ENCODE measurements around the gene KIFC1. TPM values are rescaled to one million over a fixed set of nuclear protein-coding genes. Genes with fewer than 3 reads are reported as not detected.

The KIFC1 gene
- polyA plus RNA-seq, 1 of the 3 experiments (the other 2 are of a cell fraction): 35.9 TPM

DNA sequence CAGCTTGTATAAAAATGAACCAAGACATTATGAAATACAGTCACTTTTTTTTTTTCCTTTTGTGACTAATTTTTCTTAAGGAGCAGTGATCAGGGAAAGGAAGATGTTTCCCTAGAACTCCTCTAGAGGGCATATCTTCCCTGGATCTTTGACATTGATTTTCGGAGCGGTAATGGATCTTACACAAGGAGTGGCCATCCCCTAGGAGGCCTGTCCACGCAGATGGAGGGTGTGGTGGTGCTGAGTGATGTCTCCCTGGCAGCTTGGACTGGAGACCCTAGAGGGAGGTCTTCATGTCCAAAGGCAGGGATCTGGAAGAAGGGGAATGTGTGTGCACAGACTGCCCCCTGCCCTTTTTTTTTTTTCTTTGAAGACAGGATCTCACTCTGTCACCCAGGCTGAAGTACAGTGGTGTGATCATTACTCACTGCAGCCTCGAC lies 7.0 kb upstream of the KIFC1 start:
- Histone ChIP-seq H3K4me2 (no peak overlapping the region), H3K9me2 (no peaks in the 10 kb centered on the region), H2AFZ (ENCODE audit: low read depth) (no peak overlapping the region), H3K4me1 (ENCODE audit: control insufficient read depth in 1 of 2, insufficient read depth in 2 of 2, low read depth in 1 of 2, low read length in 1 of 2) (no peaks in the 10 kb centered on the region), H3K27me3 (ENCODE audit: insufficient read depth) (no peaks in the 10 kb centered on the region), H3K79me2 (ENCODE audit: insufficient read depth) (no peaks in the 10 kb centered on the region), H3K9me3 (no peaks in the 10 kb centered on the region), H3K4me3 (ENCODE audit: low read depth in 2 of 2, low read length in 1 of 2) (no peak overlapping the region), H4K20me1 (ENCODE audit: insufficient read depth) (no peaks in the 10 kb centered on the region), H3K9ac (no peak overlapping the region), H3K27ac (ENCODE audit: low read depth in 2 of 2, low read length in 1 of 2) (no peak overlapping the region), H3K36me3 (replicated peaks in 1 of 2; ENCODE audit: control insufficient read depth in 1 of 2, insufficient read depth in 2 of 2, low read length in 1 of 2) (no peaks in the 10 kb centered on the region), H3F3A (replicated peaks; ENCODE audit: insufficient read depth) (no peaks in the 10 kb centered on the region)
- POLR2A ChIA-PET: no interaction called here
- CTCF ChIA-PET: interaction anchor here (1.3 to 1.4 kb wide), 2 partner anchors 10 to 18 kb away, joined by 3 to 4 read pairs; no protein-coding TSS in a partner anchor
- TF ChIP-seq EZH2phosphoT487 (IDR thresholded peaks at IDR 0.05; ENCODE audit: borderline replicate concordance, low read depth) (no peak), RAD21 (IDR thresholded peaks at IDR 0.05; ENCODE audit: low read length) (0 out of 2 replicates have a peak, but pooled peaks have one; percentile 18)
- TF ChIP-seq, protein P1, sequence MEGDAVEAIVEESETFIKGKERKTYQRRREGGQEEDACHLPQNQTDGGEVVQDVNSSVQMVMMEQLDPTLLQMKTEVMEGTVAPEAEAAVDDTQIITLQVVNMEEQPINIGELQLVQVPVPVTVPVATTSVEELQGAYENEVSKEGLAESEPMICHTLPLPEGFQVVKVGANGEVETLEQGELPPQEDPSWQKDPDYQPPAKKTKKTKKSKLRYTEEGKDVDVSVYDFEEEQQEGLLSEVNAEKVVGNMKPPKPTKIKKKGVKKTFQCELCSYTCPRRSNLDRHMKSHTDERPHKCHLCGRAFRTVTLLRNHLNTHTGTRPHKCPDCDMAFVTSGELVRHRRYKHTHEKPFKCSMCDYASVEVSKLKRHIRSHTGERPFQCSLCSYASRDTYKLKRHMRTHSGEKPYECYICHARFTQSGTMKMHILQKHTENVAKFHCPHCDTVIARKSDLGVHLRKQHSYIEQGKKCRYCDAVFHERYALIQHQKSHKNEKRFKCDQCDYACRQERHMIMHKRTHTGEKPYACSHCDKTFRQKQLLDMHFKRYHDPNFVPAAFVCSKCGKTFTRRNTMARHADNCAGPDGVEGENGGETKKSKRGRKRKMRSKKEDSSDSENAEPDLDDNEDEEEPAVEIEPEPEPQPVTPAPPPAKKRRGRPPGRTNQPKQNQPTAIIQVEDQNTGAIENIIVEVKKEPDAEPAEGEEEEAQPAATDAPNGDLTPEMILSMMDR (IDR thresholded peaks at IDR 0.05): peak; percentile 54
- DNase-seq: no peak
- WGBS (ENCODE audit: low lambda C conversion rate): 59% methylated on average over 4 of the region's 4 CpGs

DNA sequence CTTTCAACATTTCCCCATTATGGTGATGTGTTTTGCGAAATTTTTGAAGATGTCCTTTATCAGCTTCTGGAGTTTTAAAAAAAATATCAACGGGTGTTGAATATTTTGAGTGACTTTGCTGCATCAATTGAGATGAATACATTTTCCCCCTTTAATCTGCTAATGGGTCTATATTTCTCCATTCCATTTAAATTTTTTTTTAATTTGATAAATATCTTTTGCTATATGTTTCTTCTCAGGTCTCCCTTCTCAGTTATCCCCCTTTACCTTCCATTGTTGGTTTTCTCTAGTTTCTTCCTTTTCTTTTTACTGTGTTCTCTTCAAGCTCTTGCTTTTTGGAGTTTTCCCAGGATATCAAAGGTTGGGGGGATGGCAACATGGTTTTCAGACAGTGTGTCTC lies 1.4 kb upstream of the KIFC1 start:
- Histone ChIP-seq H3K27me3 (ENCODE audit: insufficient read depth) (no peaks in the 10 kb centered on the region), H3K27ac (ENCODE audit: low read depth in 2 of 2, low read length in 1 of 2) (peak overlapping the region in 1 of 2 experiments; percentile 87; a peak in 1 of 4 replicates), H3K4me2 (no peak overlapping the region), H3F3A (replicated peaks; ENCODE audit: insufficient read depth) (peaks cover 5% of the 10 kb centered on the region), H3K4me1 (ENCODE audit: control insufficient read depth in 1 of 2, insufficient read depth in 2 of 2, low read depth in 1 of 2, low read length in 1 of 2) (peaks cover 0 to 16% of the 10 kb centered on the region in 2 experiments; a peak in 3 of 4 replicates), H3K9me2 (no peaks in the 10 kb centered on the region), H3K36me3 (replicated peaks in 1 of 2; ENCODE audit: control insufficient read depth in 1 of 2, insufficient read depth in 2 of 2, low read length in 1 of 2) (no peaks in the 10 kb centered on the region), H3K79me2 (ENCODE audit: insufficient read depth) (peaks cover 36% of the 10 kb centered on the region), H3K9ac (no peak overlapping the region), H2AFZ (ENCODE audit: low read depth) (no peak overlapping the region; the same call in 1 of the 2 replicates), H3K9me3 (no peaks in the 10 kb centered on the region), H3K4me3 (ENCODE audit: low read depth in 2 of 2, low read length in 1 of 2) (no peak overlapping the region), H4K20me1 (ENCODE audit: insufficient read depth) (peaks cover 4% of the 10 kb centered on the region; the same call in 1 of the 2 replicates)
- CTCF ChIA-PET: interaction anchor here (0.8 to 2.5 kb wide), 13 partner anchors 11 to 141 kb away, joined by 3 to 22 read pairs (median 5); partner anchors contain the start of genes CUTA and PHF1
- WGBS (ENCODE audit: low lambda C conversion rate): 85% methylated on average over 2 of the region's 2 CpGs
- DNase-seq: no peak
- POLR2A ChIA-PET: no interaction called here
- TF ChIP-seq SIN3A (IDR thresholded peaks at IDR 0.05; ENCODE audit: borderline replicate concordance, low read depth, low read length) (no peak), EZH2phosphoT487 (IDR thresholded peaks at IDR 0.05; ENCODE audit: borderline replicate concordance, low read depth) (no peak), RCOR1 (IDR thresholded peaks at IDR 0.05; ENCODE audit: low read length) (no peak), CHD2 (IDR thresholded peaks at IDR 0.05; ENCODE audit: low read length, partially characterized antibody) (no peak), TCF12 (IDR thresholded peaks at IDR 0.05) (no peak), TEAD4 (IDR thresholded peaks at IDR 0.05; ENCODE audit: borderline replicate concordance, insufficient read depth) (no peak), JUND (IDR thresholded peaks at IDR 0.05) (no peak), SMC3 (IDR thresholded peaks at IDR 0.05; ENCODE audit: low read depth, low read length) (no peak), YY1 (IDR thresholded peaks at IDR 0.05; ENCODE audit: low read depth) (no peak), FOXM1 (IDR thresholded peaks at IDR 0.05; ENCODE audit: low read depth) (no peak), GABPA (IDR thresholded peaks at IDR 0.05; ENCODE audit: low read depth) (no peak)
- TF ChIP-seq, protein P2, sequence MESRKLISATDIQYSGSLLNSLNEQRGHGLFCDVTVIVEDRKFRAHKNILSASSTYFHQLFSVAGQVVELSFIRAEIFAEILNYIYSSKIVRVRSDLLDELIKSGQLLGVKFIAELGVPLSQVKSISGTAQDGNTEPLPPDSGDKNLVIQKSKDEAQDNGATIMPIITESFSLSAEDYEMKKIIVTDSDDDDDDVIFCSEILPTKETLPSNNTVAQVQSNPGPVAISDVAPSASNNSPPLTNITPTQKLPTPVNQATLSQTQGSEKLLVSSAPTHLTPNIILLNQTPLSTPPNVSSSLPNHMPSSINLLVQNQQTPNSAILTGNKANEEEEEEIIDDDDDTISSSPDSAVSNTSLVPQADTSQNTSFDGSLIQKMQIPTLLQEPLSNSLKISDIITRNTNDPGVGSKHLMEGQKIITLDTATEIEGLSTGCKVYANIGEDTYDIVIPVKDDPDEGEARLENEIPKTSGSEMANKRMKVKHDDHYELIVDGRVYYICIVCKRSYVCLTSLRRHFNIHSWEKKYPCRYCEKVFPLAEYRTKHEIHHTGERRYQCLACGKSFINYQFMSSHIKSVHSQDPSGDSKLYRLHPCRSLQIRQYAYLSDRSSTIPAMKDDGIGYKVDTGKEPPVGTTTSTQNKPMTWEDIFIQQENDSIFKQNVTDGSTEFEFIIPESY (IDR thresholded peaks at IDR 0.05; ENCODE audit: borderline replicate concordance, low read depth): no peak
- TF ChIP-seq, protein P1 (IDR thresholded peaks at IDR 0.05): no peak
- TF ChIP-seq, protein P3, sequence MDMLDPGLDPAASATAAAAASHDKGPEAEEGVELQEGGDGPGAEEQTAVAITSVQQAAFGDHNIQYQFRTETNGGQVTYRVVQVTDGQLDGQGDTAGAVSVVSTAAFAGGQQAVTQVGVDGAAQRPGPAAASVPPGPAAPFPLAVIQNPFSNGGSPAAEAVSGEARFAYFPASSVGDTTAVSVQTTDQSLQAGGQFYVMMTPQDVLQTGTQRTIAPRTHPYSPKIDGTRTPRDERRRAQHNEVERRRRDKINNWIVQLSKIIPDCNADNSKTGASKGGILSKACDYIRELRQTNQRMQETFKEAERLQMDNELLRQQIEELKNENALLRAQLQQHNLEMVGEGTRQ (IDR thresholded peaks at IDR 0.05; ENCODE audit: borderline replicate concordance, low read depth, low read length): no peak
- TF ChIP-seq, protein P4, sequence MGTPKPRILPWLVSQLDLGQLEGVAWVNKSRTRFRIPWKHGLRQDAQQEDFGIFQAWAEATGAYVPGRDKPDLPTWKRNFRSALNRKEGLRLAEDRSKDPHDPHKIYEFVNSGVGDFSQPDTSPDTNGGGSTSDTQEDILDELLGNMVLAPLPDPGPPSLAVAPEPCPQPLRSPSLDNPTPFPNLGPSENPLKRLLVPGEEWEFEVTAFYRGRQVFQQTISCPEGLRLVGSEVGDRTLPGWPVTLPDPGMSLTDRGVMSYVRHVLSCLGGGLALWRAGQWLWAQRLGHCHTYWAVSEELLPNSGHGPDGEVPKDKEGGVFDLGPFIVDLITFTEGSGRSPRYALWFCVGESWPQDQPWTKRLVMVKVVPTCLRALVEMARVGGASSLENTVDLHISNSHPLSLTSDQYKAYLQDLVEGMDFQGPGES (IDR thresholded peaks at IDR 0.05; ENCODE audit: low read depth, low read length): no peak
- TF ChIP-seq, protein P5, sequence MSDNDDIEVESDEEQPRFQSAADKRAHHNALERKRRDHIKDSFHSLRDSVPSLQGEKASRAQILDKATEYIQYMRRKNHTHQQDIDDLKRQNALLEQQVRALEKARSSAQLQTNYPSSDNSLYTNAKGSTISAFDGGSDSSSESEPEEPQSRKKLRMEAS (IDR thresholded peaks at IDR 0.05; ENCODE audit: low read depth): no peak

Data from SK-N-SH (cell line).